Stimulated activated naive CD8-positive, alpha-beta T cell treated with anti-CD3 and anti-CD28 coated beads, Interleukin-15, Interleukin-2, amounts not matched to agents 100 ng/mL and 50 ng/mL, for 24 hours (primary cell): ENCODE measurements around the gene PIK3R4.
A peak's percentile ranks its signal among the peaks of the same experiment; 100 is the strongest.

Source experiments
- H3K27ac Mint-ChIP-seq: one replicate; pipeline ENCODE4 v1.8.0; 2021; ENCODE audit warnings: mild to moderate bottlenecking, mixed read lengths
- H3K27me3 Mint-ChIP-seq: one replicate; pipeline ENCODE4 v1.8.0; 2021; ENCODE audit warnings: mixed read lengths
- H3K36me3 Mint-ChIP-seq: one replicate; pipeline ENCODE4 v1.8.0; 2021; ENCODE audit warnings: low read depth, mixed read lengths
- H3K4me1 Mint-ChIP-seq: one replicate; pipeline ENCODE4 v1.8.0; 2021; ENCODE audit warnings: low read depth, mixed read lengths
- H3K4me3 Mint-ChIP-seq: one replicate; pipeline ENCODE4 v1.8.0; 2021; ENCODE audit warnings: mild to moderate bottlenecking, mixed read lengths
- H3K9me3 Mint-ChIP-seq: one replicate; pipeline ENCODE4 v1.8.0; 2021; ENCODE audit warnings: mixed read lengths

Gene PIK3R4

GRCh38 chr3:130746246-130747039 is at the start of gene PIK3R4:
Gene PIK3R4, minus strand, starts transcription at chr3:130746829. Its CDS starts 1,611 bp downstream, at chr3:130745218.
- H3K27me3 Mint-ChIP-seq: no peaks in the 10 kb centered on the region
- H3K4me1 Mint-ChIP-seq: peaks cover 55% of the 10 kb centered on the region

GRCh38 chr3:130795396-130795795 is 48.8 kb upstream of the PIK3R4 start:
- Mint-ChIP-seq H3K27me3 (peaks cover 25% of the 10 kb centered on the region), H3K4me1 (no peaks in the 10 kb centered on the region), H3K4me3 (no peak overlapping the region), H3K9me3 (no peaks in the 10 kb centered on the region), H3K36me3 (no peaks in the 10 kb centered on the region), H3K27ac (no peak overlapping the region)

More at GRCh38 chr3:130746246-130747039, at the start of gene PIK3R4:
- peaks cover 33% of the 10 kb centered on the region for H3K36me3 Mint-ChIP-seq
- peak within 1 kb of the TSS; percentile 96 for H3K27ac Mint-ChIP-seq
- H3K4me3 Mint-ChIP-seq: peak within 1 kb of the TSS; percentile 93
- H3K9me3 Mint-ChIP-seq: no peaks in the 10 kb centered on the region

GRCh38 chr3:130792246-130792645 is 45.6 kb upstream of the PIK3R4 start:
- Mint-ChIP-seq H3K4me3 (no peak overlapping the region), H3K36me3 (no peaks in the 10 kb centered on the region), H3K9me3 (no peaks in the 10 kb centered on the region), H3K4me1 (no peaks in the 10 kb centered on the region), H3K27me3 (peaks cover 23% of the 10 kb centered on the region), H3K27ac (no peak overlapping the region)

- peaks cover 24% of the 10 kb centered on the region for H3K27me3 Mint-ChIP-seq
- no peaks in the 10 kb centered on the region for H3K36me3 Mint-ChIP-seq
- no peaks in the 10 kb centered on the region for H3K9me3 Mint-ChIP-seq
- no peaks in the 10 kb centered on the region for H3K4me1 Mint-ChIP-seq
- H3K27ac Mint-ChIP-seq: no peak overlapping the region
- no peak overlapping the region for H3K4me3 Mint-ChIP-seq
These were observed 43.2 kb upstream of the PIK3R4 start for GRCh38 chr3:130789782-130790322.

GRCh38 chr3:130787422-130788068 is 40.9 kb upstream of the PIK3R4 start:
- H3K36me3 Mint-ChIP-seq: no peaks in the 10 kb centered on the region
- no peak overlapping the region for H3K4me3 Mint-ChIP-seq
- peaks cover 15% of the 10 kb centered on the region for H3K27me3 Mint-ChIP-seq
- H3K9me3 Mint-ChIP-seq: no peaks in the 10 kb centered on the region
- H3K4me1 Mint-ChIP-seq: no peaks in the 10 kb centered on the region
- H3K27ac Mint-ChIP-seq: no peak overlapping the region

GRCh38 chr3:130786306-130786705 is 39.7 kb upstream of the PIK3R4 start:
- H3K9me3 Mint-ChIP-seq: no peaks in the 10 kb centered on the region
- H3K4me1 Mint-ChIP-seq: no peaks in the 10 kb centered on the region
- H3K27ac Mint-ChIP-seq: no peak overlapping the region
- H3K36me3 Mint-ChIP-seq: no peaks in the 10 kb centered on the region
- H3K27me3 Mint-ChIP-seq: peaks cover 4% of the 10 kb centered on the region
- no peak overlapping the region for H3K4me3 Mint-ChIP-seq

- peaks cover 4% of the 10 kb centered on the region for H3K27me3 Mint-ChIP-seq
- H3K9me3 Mint-ChIP-seq: no peaks in the 10 kb centered on the region
- no peaks in the 10 kb centered on the region for H3K36me3 Mint-ChIP-seq
- H3K4me3 Mint-ChIP-seq: no peak overlapping the region
- no peak overlapping the region for H3K27ac Mint-ChIP-seq
- H3K4me1 Mint-ChIP-seq: no peaks in the 10 kb centered on the region
These were observed 37.0 kb upstream of the PIK3R4 start for GRCh38 chr3:130783629-130784028.

GRCh38 chr3:130779486-130779885 is 32.9 kb upstream of the PIK3R4 start:
- Mint-ChIP-seq H3K4me3 (no peak overlapping the region), H3K36me3 (no peaks in the 10 kb centered on the region), H3K27ac (no peak overlapping the region), H3K4me1 (no peaks in the 10 kb centered on the region), H3K27me3 (peaks cover 11% of the 10 kb centered on the region), H3K9me3 (no peaks in the 10 kb centered on the region)

GRCh38 chr3:130779031-130779430 is 32.4 kb upstream of the PIK3R4 start:
- no peak overlapping the region for H3K27ac Mint-ChIP-seq
- H3K36me3 Mint-ChIP-seq: no peaks in the 10 kb centered on the region
- H3K27me3 Mint-ChIP-seq: peaks cover 11% of the 10 kb centered on the region
- H3K9me3 Mint-ChIP-seq: no peaks in the 10 kb centered on the region
- no peak overlapping the region for H3K4me3 Mint-ChIP-seq
- H3K4me1 Mint-ChIP-seq: no peaks in the 10 kb centered on the region

- Mint-ChIP-seq H3K27ac (no peak overlapping the region), H3K4me1 (no peaks in the 10 kb centered on the region), H3K27me3 (peaks cover 19% of the 10 kb centered on the region), H3K4me3 (no peak overlapping the region), H3K36me3 (no peaks in the 10 kb centered on the region), H3K9me3 (no peaks in the 10 kb centered on the region)
These were observed 26.7 kb upstream of the PIK3R4 start for GRCh38 chr3:130773366-130773765.

GRCh38 chr3:130772129-130772528 is 25.5 kb upstream of the PIK3R4 start:
- Mint-ChIP-seq H3K27ac (no peak overlapping the region), H3K9me3 (no peaks in the 10 kb centered on the region), H3K27me3 (peaks cover 22% of the 10 kb centered on the region), H3K4me3 (no peak overlapping the region), H3K4me1 (no peaks in the 10 kb centered on the region), H3K36me3 (no peaks in the 10 kb centered on the region)

- H3K4me3 Mint-ChIP-seq: no peak overlapping the region
- no peaks in the 10 kb centered on the region for H3K36me3 Mint-ChIP-seq
- H3K9me3 Mint-ChIP-seq: no peaks in the 10 kb centered on the region
- no peaks in the 10 kb centered on the region for H3K4me1 Mint-ChIP-seq
- no peak overlapping the region for H3K27ac Mint-ChIP-seq
- H3K27me3 Mint-ChIP-seq: peaks cover 19% of the 10 kb centered on the region
These were observed 24.0 kb upstream of the PIK3R4 start for GRCh38 chr3:130770644-130771043.

- H3K27ac Mint-ChIP-seq: no peak overlapping the region
These were observed 15.2 kb upstream of the PIK3R4 start for GRCh38 chr3:130761730-130762311.

GRCh38 chr3:130760922-130761321 is 14.3 kb upstream of the PIK3R4 start:
- H3K9me3 Mint-ChIP-seq: no peaks in the 10 kb centered on the region
- H3K4me3 Mint-ChIP-seq: no peak overlapping the region
- no peaks in the 10 kb centered on the region for H3K4me1 Mint-ChIP-seq
- no peaks in the 10 kb centered on the region for H3K36me3 Mint-ChIP-seq
- H3K27me3 Mint-ChIP-seq: peaks cover 26% of the 10 kb centered on the region
- H3K27ac Mint-ChIP-seq: no peak overlapping the region

More at GRCh38 chr3:130761730-130762311, 15.2 kb upstream of the PIK3R4 start:
- Mint-ChIP-seq H3K4me1 (no peaks in the 10 kb centered on the region), H3K4me3 (no peak overlapping the region), H3K36me3 (no peaks in the 10 kb centered on the region), H3K9me3 (no peaks in the 10 kb centered on the region), H3K27me3 (peaks cover 30% of the 10 kb centered on the region)

GRCh38 chr3:130759692-130760338 is 13.2 kb upstream of the PIK3R4 start:
- no peaks in the 10 kb centered on the region for H3K4me1 Mint-ChIP-seq

More at GRCh38 chr3:130759692-130760338, 13.2 kb upstream of the PIK3R4 start:
- H3K4me3 Mint-ChIP-seq: no peak overlapping the region
- H3K27ac Mint-ChIP-seq: no peak overlapping the region
- peaks cover 15% of the 10 kb centered on the region for H3K27me3 Mint-ChIP-seq
- H3K9me3 Mint-ChIP-seq: no peaks in the 10 kb centered on the region
- no peaks in the 10 kb centered on the region for H3K36me3 Mint-ChIP-seq
